ENCODE results near the gene GAB2. TPM values are rescaled to one million over a fixed set of nuclear protein-coding genes. Genes with fewer than 3 reads are reported as not detected.
"Not testable (repeated sequence)": the region's sequence is repeated elsewhere in the genome, so short reads cannot be mapped to it uniquely, and the experiment has no call there.

Gene GAB2
- total RNA-seq, 3 donors from 2014 or later: 21.5 to 36.1 (median 26.6) TPM

- Histone ChIP-seq H3K9me3 (no peaks in the 10 kb centered on the region), H3K36me3 (ENCODE audit: low read depth) (no peaks in the 10 kb centered on the region)
- TF ChIP-seq, protein P1, sequence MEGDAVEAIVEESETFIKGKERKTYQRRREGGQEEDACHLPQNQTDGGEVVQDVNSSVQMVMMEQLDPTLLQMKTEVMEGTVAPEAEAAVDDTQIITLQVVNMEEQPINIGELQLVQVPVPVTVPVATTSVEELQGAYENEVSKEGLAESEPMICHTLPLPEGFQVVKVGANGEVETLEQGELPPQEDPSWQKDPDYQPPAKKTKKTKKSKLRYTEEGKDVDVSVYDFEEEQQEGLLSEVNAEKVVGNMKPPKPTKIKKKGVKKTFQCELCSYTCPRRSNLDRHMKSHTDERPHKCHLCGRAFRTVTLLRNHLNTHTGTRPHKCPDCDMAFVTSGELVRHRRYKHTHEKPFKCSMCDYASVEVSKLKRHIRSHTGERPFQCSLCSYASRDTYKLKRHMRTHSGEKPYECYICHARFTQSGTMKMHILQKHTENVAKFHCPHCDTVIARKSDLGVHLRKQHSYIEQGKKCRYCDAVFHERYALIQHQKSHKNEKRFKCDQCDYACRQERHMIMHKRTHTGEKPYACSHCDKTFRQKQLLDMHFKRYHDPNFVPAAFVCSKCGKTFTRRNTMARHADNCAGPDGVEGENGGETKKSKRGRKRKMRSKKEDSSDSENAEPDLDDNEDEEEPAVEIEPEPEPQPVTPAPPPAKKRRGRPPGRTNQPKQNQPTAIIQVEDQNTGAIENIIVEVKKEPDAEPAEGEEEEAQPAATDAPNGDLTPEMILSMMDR (IDR thresholded peaks at IDR 0.05): no peak
These were observed 118.5 kb downstream of the GAB2 start for GRCh38 chr11:78299000-78299710.

DNA sequence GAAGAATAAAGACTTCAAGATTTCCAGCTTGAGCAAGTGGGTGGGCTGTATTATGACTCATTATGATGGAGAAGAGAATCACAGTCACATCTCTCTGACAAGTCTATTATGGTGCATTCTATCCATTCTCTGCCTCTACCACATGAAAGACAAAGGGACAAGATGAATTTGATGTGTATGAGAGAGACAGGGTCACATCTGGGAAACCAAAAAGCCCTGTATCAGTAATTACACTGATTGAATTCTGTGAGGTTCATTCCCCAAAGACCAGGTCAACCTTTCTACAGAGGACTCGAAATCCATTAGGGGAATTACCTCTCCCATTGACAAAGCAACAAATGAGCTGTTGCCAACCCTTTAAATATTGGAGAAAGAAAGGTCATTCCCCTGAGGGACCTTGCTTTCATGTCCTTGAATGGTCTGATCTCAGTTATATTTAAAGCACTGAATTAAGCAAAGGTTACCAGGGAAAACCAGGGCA, 119.3 kb downstream of the GAB2 start:
- H3K36me3 ChIP-seq (ENCODE audit: low read depth): no peaks in the 10 kb centered on the region
- TF ChIP-seq, protein P1 (IDR thresholded peaks at IDR 0.05): no peak
- no peaks in the 10 kb centered on the region for H3K4me1 ChIP-seq (ENCODE audit: low read depth)
- DNase-seq: no peak
- intact Hi-C loops (cut with DNase I, micrococcal nuclease): no loop called here
- no peak for ATAC-seq
- no peak overlapping the region for H3K4me3 ChIP-seq
- no peaks in the 10 kb centered on the region for H3K9me3 ChIP-seq

More at GRCh38 chr11:78299000-78299710, 118.5 kb downstream of the GAB2 start:
- Histone ChIP-seq H3K4me1 (ENCODE audit: low read depth) (no peaks in the 10 kb centered on the region), H3K4me3 (no peak overlapping the region)
- ATAC-seq (no peak), DNase-seq (no peak)
- intact Hi-C loops (cut with DNase I, micrococcal nuclease): no loop called here

DNA sequence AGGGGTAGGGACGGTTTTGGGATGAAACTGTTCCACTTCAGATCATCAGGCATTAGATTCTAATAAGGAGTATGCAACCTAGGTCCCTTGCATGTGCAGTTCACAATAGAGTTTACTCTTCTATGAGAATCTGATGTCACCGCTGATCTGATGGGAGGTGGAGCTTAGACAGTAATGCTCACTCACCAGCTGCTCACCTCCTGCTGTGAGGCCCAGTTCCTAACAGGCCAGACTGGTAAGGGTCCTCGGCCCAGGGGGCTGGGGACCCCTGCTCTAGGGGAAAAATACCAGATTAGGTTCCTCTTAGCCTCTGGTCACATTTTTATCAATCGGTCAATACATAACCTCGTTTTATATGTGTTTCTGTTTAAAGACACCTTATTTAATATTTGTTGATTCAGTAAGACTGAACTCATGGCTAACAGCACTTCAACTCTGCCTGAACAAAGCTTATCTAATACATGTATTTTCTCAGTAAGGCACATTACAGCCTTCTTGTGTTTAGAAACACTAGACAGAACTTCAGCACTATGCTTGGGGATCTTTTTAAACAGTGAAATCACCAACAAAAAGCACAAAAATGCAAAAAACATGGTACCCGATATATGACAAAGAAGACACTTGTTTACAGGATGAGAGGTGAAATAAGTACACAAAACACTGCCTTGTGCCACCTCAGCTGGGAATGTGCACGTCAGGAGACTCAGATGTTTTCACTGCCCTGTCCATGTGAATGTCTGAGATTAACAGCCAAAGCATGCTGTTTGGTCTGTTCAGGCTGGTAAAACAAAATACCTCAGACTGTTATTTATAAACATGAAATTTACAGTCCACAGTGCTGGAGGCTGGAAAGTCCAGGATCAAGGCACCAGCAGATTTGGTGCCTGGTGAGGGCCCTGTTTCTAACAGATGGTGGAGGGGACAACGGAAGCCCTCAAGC, 121.4 kb downstream of the GAB2 start:
- H3K4me3 ChIP-seq: no peak overlapping the region
- intact Hi-C loops (cut with DNase I, micrococcal nuclease): no loop called here
- DNase-seq (no peak), ATAC-seq (no peak)
- H3K4me1 ChIP-seq (ENCODE audit: low read depth): no peaks in the 10 kb centered on the region
- TF ChIP-seq, protein P1 (IDR thresholded peaks at IDR 0.05): no peak
- no peaks in the 10 kb centered on the region for H3K36me3 ChIP-seq (ENCODE audit: low read depth)
- H3K9me3 ChIP-seq: no peaks in the 10 kb centered on the region

GRCh38 chr11:78295347-78295746, 122.3 kb downstream of the GAB2 start:
- H3K36me3 ChIP-seq (ENCODE audit: low read depth): no peaks in the 10 kb centered on the region
- no peaks in the 10 kb centered on the region for H3K9me3 ChIP-seq
- TF ChIP-seq, protein P1 (IDR thresholded peaks at IDR 0.05): no peak
- intact Hi-C loops (cut with DNase I, micrococcal nuclease): no loop called here
- no peaks in the 10 kb centered on the region for H3K4me1 ChIP-seq (ENCODE audit: low read depth)
- no peak overlapping the region for H3K4me3 ChIP-seq
- no peak for DNase-seq
- no peak for ATAC-seq

DNA sequence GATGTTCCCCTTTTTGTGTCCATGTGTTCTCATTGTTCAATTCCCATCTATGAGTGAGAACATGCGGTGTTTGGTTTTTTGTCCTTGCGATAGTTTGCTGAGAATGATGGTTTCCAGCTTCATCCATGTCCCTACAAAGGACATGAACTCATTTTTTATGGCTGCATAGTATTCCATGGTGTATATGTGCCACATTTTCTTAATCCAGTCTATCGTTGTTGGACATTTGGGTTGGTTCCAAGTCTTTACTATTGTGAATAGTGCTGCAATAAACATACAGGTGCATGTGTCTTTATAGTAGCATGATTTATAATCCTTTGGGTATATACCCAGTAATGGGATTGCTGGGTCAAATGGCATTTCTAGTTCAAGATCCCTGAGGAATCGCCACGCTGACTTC, 123.5 kb downstream of the GAB2 start:
- DNase-seq: not testable (repeated sequence)

DNA sequence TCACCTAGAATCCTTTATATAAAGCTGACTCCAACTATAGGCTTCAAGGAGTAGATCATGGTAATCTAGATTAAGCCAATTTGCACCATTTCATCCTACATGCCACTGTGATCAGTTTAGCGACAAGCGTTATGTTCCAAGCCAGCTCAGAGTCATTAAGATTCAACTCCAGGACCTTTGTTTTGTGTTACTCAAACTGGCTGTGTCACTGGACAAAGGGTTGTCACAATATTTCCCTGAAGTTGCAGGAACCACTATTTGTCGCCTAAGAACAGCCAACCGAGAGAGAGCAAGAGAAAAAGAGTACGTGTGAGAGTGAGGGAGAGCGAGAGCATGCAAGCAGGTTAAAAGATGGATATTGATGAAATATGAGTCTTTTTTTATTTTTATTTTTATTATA, 124.1 kb downstream of the GAB2 start:
- H3K4me3 ChIP-seq: no peak overlapping the region
- no peak for DNase-seq
- no peaks in the 10 kb centered on the region for H3K9me3 ChIP-seq
- no peaks in the 10 kb centered on the region for H3K36me3 ChIP-seq (ENCODE audit: low read depth)
- ATAC-seq: no peak
- no peaks in the 10 kb centered on the region for H3K4me1 ChIP-seq (ENCODE audit: low read depth)
- intact Hi-C loops (cut with DNase I, micrococcal nuclease): no loop called here
- TF ChIP-seq, protein P1 (IDR thresholded peaks at IDR 0.05): no peak

More for the DNA sequence above, 123.5 kb downstream of the GAB2 start:
- intact Hi-C loops (cut with DNase I, micrococcal nuclease); ATAC-seq; H3K9me3 ChIP-seq; H3K4me3 ChIP-seq; H3K36me3 ChIP-seq (ENCODE audit: low read depth); H3K4me1 ChIP-seq (ENCODE audit: low read depth): not testable (repeated sequence)
